GM18519 (cell line): Measurements from ENCODE around the gene H1-8.

Experiments
- ATAC-seq: cut with Tn5 transposase; IDR thresholded peaks from one replicate; pipeline ENCODE4 v1.9.1; 2021; ENCODE audit warnings: mild to moderate bottlenecking, moderate library complexity; ENCODE audit not compliant: unreplicated experiment, low FRiP score

H1-8 gene

GRCh38 chr3:129555153-129555550 lies 12.2 kb downstream of the H1-8 start:
- ATAC-seq, result no peak

DNA sequence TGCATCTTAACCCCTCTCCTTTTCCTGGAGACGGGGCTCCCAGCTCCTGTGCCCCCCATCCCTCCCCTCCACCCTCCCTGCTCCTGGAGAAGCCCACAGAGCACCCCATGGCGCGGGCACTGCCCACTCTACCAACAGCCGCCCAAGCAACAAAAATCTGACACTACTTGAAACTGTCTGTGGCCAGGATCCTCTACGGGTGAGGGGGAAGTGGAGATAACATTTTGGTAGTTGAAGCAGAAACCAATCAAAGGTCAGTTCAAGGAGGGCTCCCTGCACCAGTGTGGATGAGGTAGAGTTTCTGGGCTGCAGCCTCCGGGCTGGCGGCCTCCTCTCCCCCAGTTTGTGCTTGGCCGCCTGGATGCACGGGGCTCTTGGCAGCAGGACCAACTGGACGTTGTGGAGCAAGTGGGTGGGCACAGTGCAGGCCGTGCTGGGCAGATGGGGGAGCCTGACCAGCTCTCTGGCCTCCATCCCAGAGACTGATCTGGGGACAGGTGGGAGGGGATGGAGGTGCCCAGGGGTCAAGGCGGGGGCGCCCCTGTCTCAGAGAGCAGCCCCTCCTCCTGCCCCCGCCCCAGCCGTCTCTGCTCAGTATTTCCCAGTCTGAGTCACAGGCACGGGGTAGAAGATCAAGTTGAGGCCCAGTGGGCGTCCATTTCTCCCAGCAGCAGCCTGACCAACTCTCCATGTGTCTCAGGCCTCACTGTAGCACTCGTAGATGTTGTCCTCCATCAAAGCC lies 12.8 kb downstream of the H1-8 start:
- ATAC-seq, result no peak

- no peak for ATAC-seq
These were observed 13.4 kb downstream of the H1-8 start for GRCh38 chr3:129556358-129556695.

DNA sequence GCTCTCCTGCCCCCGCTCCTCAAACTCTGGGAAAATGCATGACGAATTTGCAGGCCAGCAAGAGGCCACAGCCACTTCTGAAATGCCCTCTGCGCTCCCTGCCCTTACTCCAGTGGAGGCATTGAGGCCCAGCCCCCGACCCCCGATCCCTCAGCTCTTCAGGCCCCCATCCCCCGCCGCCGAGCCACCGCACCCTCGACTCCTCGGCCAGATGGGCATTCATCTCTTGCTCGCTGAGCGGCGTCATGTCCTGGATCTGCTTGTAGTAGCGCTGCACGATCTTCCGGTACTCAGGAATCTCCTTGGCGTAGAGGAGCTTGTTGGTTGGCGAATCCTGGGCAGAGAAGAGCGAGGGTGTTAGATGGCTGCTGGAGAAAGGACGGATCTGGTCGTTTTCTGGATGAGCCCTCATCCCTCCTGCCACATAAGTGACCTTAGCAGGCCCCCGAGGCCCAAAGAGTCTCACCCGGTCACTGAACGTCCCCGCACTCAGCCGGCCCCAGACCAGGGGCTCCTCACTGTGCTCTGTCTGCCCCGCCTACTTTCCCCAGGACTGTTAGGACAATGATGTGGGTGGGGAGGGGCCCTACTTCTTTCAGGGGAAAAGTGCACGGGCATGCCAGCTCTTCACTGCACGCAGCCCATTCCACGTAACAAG lies 14.0 kb downstream of the H1-8 start:
- no peak for ATAC-seq

GRCh38 chr3:129557548-129557894 lies 14.5 kb downstream of the H1-8 start:
- no peak for ATAC-seq

- no peak for ATAC-seq
These were observed 15.3 kb downstream of the H1-8 start for GRCh38 chr3:129558081-129558771.

GRCh38 chr3:129558772-129559564 lies 16.0 kb downstream of the H1-8 start:
- no peak for ATAC-seq

GRCh38 chr3:129559565-129560079 lies 16.6 kb downstream of the H1-8 start:
- ATAC-seq, result no peak

- ATAC-seq, result no peak
These were observed 17.4 kb downstream of the H1-8 start for GRCh38 chr3:129560269-129560787.

DNA sequence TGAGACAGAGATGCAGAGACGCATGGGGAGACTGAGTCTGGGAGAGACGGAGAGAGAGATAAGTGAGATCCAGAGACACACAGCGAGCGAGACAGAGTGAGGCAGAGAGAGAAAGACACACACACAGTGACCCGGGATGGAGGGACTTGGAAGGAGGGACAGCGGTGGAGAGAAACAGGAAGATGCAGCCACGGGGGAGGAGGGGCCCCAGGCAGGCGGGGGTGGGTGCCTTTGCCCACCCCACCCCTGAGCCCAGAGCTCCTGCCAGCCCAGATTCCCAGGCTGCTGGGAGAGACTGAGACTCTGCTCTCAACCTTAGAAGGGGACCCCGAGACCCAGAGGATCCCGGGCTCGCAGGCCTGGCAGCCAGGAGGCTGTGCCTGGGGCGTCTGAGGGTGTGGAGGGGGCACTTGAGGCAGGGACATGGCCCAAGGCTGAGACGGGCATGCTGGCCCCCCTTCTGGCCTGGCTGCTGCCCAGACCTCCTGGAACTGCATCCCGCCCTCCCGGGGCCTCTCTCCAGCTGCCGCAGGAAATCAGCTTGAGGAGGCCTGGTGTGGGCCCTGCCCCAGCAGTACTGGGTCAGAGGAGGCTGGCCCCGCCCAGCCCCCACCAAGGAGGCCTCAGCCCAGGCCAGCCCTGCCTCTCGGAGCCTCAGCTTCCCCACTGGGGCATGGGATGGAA lies 18.1 kb downstream of the H1-8 start:
- no peak for ATAC-seq

GRCh38 chr3:129561619-129562248 lies 18.8 kb downstream of the H1-8 start:
- ATAC-seq, result no peak

GRCh38 chr3:129562803-129563202 lies 19.8 kb downstream of the H1-8 start:
- ATAC-seq, result no peak

GRCh38 chr3:129563332-129563731 lies 20.4 kb downstream of the H1-8 start:
- ATAC-seq, result no peak

DNA sequence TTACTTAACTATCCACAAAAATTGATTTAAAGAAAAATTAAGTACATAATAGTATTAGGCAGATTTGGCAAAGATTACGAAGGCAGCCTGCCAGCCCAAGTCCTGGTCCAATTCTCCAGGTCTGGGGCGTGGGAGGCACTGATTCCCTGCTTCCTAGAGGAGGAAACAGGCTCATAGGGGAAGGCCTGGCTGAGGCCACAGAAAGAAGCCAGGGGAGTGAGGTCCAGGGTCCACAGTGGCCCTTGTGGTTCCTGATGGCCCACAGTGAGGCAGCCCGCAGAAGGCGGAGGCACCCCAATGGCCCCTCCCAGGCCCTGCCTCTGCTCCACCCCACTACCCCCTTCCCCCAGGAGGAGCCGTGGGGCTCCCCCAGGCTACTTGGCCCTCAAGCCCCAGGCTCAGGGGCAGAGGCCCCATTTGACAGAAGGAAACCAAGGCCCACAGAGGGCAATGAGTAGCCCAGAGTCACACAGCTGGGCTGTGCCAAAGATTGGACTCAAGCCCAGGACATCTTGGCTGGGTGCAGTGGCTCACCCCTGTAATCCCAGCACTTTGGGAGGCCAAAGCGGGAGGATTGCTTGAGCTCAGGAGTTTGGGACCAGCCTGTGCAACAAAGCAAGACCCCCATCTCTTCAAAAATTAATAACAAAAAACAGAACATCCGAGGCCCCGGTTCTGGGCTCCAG lies 21.0 kb downstream of the H1-8 start:
- no peak for ATAC-seq

DNA sequence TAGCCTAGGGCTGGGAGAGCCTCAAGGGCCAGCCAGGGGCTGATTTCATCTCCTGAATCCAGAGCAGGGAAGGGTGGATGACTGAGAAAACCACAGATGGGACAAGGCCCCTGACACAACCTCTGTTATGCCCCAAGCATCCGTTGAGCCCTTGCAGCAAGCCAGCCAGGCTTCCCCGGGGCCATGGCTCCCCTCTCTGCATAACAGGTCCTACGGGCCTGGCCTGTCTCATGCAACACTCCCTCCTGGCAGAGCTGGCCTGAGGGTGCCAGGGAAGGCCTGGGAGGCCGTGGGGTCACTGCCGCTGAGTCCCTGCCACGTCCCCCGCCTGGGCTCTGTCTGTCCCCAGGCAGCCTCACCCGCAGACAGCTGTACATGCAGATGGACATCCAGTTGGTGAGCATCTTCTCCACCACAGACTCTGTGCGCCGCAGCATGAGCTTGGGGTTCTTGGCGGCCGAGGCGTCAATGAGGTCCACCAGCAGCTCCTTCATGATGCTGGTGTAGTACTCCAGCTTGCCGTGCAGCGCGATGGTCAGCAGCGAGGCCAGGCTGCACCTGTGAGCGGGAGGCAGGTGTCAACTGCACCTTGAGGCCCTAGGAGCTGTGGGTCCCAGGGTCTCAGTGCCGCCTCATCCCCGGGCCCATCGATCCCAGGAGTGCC lies 22.1 kb downstream of the H1-8 start:
- no peak for ATAC-seq

DNA sequence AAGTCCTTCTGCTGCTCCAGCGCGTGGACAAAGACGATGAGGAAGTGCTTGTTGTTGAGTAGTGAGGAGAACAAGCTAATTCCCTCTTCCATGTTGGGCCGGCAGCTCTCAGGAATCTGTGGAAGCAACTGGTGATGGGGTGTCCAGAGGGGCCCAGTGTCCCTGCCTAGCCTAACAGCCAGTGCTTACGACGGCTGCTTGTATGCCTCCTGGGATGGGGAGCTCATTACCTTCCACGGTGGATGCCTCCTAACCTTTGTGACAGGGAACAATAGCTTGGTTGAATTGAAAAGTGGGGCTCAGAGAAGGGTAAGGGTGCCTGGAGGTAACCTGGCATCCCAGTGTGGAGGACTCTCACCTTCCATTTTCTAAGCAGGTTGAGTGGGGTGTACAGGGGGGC lies 22.9 kb downstream of the H1-8 start:
- no peak for ATAC-seq

- ATAC-seq, result no peak
These were observed 24.3 kb downstream of the H1-8 start for GRCh38 chr3:129567176-129567705.

- no peak for ATAC-seq
These were observed 25.0 kb downstream of the H1-8 start for GRCh38 chr3:129567939-129568338.
